GM19239 (cell line): ENCODE measurements around the gene PPHLN1.
"Not testable (repeated sequence)": the region's sequence is repeated elsewhere in the genome, so short reads cannot be mapped to it uniquely, and the experiment has no call there.

Experiments used
- DNase-seq: peaks from one replicate; pipeline ENCODE4 v3.0.0; 2011; ENCODE audit warnings: low spot score; ENCODE audit not compliant: insufficient read length
- FAIRE-seq: peaks from 2 replicates; lab custom pipeline; 2011; peaks lifted over from hg19 to GRCh38; lab: Jason Lieb, UNC

Gene PPHLN1

GRCh38 chr12:42315108-42315507, 10.9 kb upstream of the PPHLN1 start:
- DNase-seq (no peak), FAIRE-seq (no peak)

GRCh38 chr12:42320796-42321195, 5.2 kb upstream of the PPHLN1 start:
- FAIRE-seq (no peak), DNase-seq (no peak)

GRCh38 chr12:42322567-42322966, 3.4 kb upstream of the PPHLN1 start:
- DNase-seq = no peak
- no peak for FAIRE-seq

GRCh38 chr12:42323856-42324255, 2.1 kb upstream of the PPHLN1 start:
- DNase-seq = no peak
- no peak for FAIRE-seq

GRCh38 chr12:42325326-42325652, 678 bp upstream of the PPHLN1 start:
- no peak for FAIRE-seq
- no peak for DNase-seq

GRCh38 chr12:42326541-42327226, 717 bp downstream of the PPHLN1 start:
- no peak for DNase-seq
- FAIRE-seq = peak; percentile 54

- FAIRE-seq (no peak), DNase-seq (no peak)
These were observed 1.2 kb downstream of the PPHLN1 start for GRCh38 chr12:42327227-42327590.

- FAIRE-seq, DNase-seq: not testable (repeated sequence)
These were observed 4.1 kb downstream of the PPHLN1 start for GRCh38 chr12:42330097-42330496.

GRCh38 chr12:42332301-42333285, 6.6 kb downstream of the PPHLN1 start:
- peak; percentile 12 for DNase-seq

GRCh38 chr12:42336286-42336685, 10.3 kb downstream of the PPHLN1 start:
- FAIRE-seq = no peak
- no peak for DNase-seq

More at GRCh38 chr12:42332301-42333285, 6.6 kb downstream of the PPHLN1 start:
- FAIRE-seq = peak; percentile 69

GRCh38 chr12:42338280-42338679, 12.3 kb downstream of the PPHLN1 start:
- FAIRE-seq = no peak

GRCh38 chr12:42342028-42342427, 16.1 kb downstream of the PPHLN1 start:
- FAIRE-seq (no peak), DNase-seq (no peak)

More at GRCh38 chr12:42338280-42338679, 12.3 kb downstream of the PPHLN1 start:
- DNase-seq = no peak

- peak; percentile 18 for FAIRE-seq
- no peak for DNase-seq
These were observed 17.8 kb downstream of the PPHLN1 start for GRCh38 chr12:42343721-42344120.

- DNase-seq (no peak), FAIRE-seq (peak; percentile 74)
These were observed 20.5 kb downstream of the PPHLN1 start for GRCh38 chr12:42346403-42347002.

- DNase-seq, FAIRE-seq: not testable (repeated sequence)
These were observed 23.4 kb downstream of the PPHLN1 start for GRCh38 chr12:42349119-42350020.

- not testable (repeated sequence) for DNase-seq, FAIRE-seq
These were observed 24.0 kb downstream of the PPHLN1 start for GRCh38 chr12:42350021-42350407.

- FAIRE-seq (peak; percentile 71), DNase-seq (no peak)
These were observed 30.4 kb downstream of the PPHLN1 start for GRCh38 chr12:42356344-42356743.

GRCh38 chr12:42360747-42361403, 34.9 kb downstream of the PPHLN1 start:
- DNase-seq = peak; percentile 18
- FAIRE-seq = peak; percentile 90

- FAIRE-seq (peak; percentile 49), DNase-seq (no peak)
These were observed 36.1 kb downstream of the PPHLN1 start for GRCh38 chr12:42361909-42362646.
